Activated gamma-delta T cell (primary cell): ENCODE results near the gene CDH23.

Source experiments
- DNase-seq: peaks from one replicate; lab custom pipeline; 2025; lab: John Stamatoyannopoulos, UW

The CDH23 gene

GRCh38 chr10:71835671-71836595 lies 439.2 kb downstream of the CDH23 start:
- no peak for DNase-seq

- DNase-seq: no peak
Observed at GRCh38 chr10:71836596-71836974, 439.9 kb downstream of the CDH23 start.

- no peak for DNase-seq
Observed at GRCh38 chr10:71837098-71837827, 440.5 kb downstream of the CDH23 start.

- DNase-seq: no peak
Observed at GRCh38 chr10:71838264-71839211, 441.8 kb downstream of the CDH23 start.

GRCh38 chr10:71840177-71840957 lies 443.6 kb downstream of the CDH23 start:
- DNase-seq: no peak

- no peak for DNase-seq
Observed at GRCh38 chr10:71840958-71841335, 444.2 kb downstream of the CDH23 start.

GRCh38 chr10:71842422-71842821 lies 445.7 kb downstream of the CDH23 start:
- DNase-seq: no peak

GRCh38 chr10:71842856-71843686 lies 446.4 kb downstream of the CDH23 start:
- no peak for DNase-seq

GRCh38 chr10:71844084-71844483 lies 447.4 kb downstream of the CDH23 start:
- DNase-seq: no peak

- DNase-seq: no peak
Observed at GRCh38 chr10:71844695-71845094, 448.0 kb downstream of the CDH23 start.

GRCh38 chr10:71845410-71846405 lies 449.0 kb downstream of the CDH23 start:
- no peak for DNase-seq

GRCh38 chr10:71846816-71847215 lies 450.1 kb downstream of the CDH23 start:
- DNase-seq: no peak

- no peak for DNase-seq
Observed at GRCh38 chr10:71847418-71847817, 450.7 kb downstream of the CDH23 start.

- no peak for DNase-seq
Observed at GRCh38 chr10:71848325-71849275, 451.9 kb downstream of the CDH23 start.

GRCh38 chr10:71849461-71849908 lies 452.8 kb downstream of the CDH23 start:
- DNase-seq: no peak

- no peak for DNase-seq
Observed at GRCh38 chr10:71850021-71850742, 453.5 kb downstream of the CDH23 start.
